Muscle layer of colon (tissue), 2 donors: ENCODE data around the gene EHBP1L1.

Source experiments
- H3K27ac ChIP-seq: one replicate; pipeline ENCODE4 v1.7.0; 2013; ENCODE audit warnings: low read depth, mild to moderate bottlenecking, low read length, moderate library complexity
- H3K27me3 ChIP-seq, 2 donors: one replicate each; pipeline ENCODE4 v1.7.0; 2013; ENCODE audit warnings: low read length in 2 of 2, mild to moderate bottlenecking in 2 of 2; ENCODE audit not compliant: insufficient read depth in 2 of 2, control insufficient read depth in 1 of 2
- H3K36me3 ChIP-seq: one replicate; pipeline ENCODE4 v1.7.0; 2013; ENCODE audit warnings: mild to moderate bottlenecking, low read length; ENCODE audit not compliant: insufficient read depth
- H3K4me1 ChIP-seq: one replicate; pipeline ENCODE4 v1.7.0; 2013; ENCODE audit warnings: mild to moderate bottlenecking, low read length; ENCODE audit not compliant: insufficient read depth
- H3K4me3 ChIP-seq, 2 donors: one replicate each; pipeline ENCODE4 v1.7.0; 2013; ENCODE audit warnings: low read length in 2 of 2, low read depth in 1 of 2, mild to moderate bottlenecking in 1 of 2, moderate library complexity in 1 of 2
- H3K9ac ChIP-seq: one replicate; pipeline ENCODE4 v1.7.0; 2013; ENCODE audit warnings: low read length
- H3K9me3 ChIP-seq: one replicate; pipeline ENCODE4 v1.7.0; 2013; ENCODE audit warnings: mild to moderate bottlenecking, low read length
- donor health status: abdominal sarcoma.
- donor health status: Adenocarcinoma of cecum.

The EHBP1L1 gene

GRCh38 chr11:65593518-65594414, 17.9 kb downstream of the EHBP1L1 start:
- Histone ChIP-seq H3K9ac (no peak overlapping the region), H3K4me1 (peaks cover 22% of the 10 kb centered on the region), H3K9me3 (no peaks in the 10 kb centered on the region), H3K36me3 (peaks cover 31% of the 10 kb centered on the region), H3K4me3 (no peak overlapping the region), H3K27ac (peak overlapping the region; percentile 60), H3K27me3 (no peaks in the 10 kb centered on the region)

GRCh38 chr11:65595131-65595530, 19.3 kb downstream of the EHBP1L1 start:
- no peaks in the 10 kb centered on the region for H3K9me3 ChIP-seq
- no peaks in the 10 kb centered on the region for H3K27me3 ChIP-seq
- no peak overlapping the region for H3K27ac ChIP-seq
- peaks cover 21% of the 10 kb centered on the region for H3K4me1 ChIP-seq
- H3K4me3 ChIP-seq: no peak overlapping the region
- H3K36me3 ChIP-seq: peaks cover 34% of the 10 kb centered on the region
- H3K9ac ChIP-seq: no peak overlapping the region

DNA sequence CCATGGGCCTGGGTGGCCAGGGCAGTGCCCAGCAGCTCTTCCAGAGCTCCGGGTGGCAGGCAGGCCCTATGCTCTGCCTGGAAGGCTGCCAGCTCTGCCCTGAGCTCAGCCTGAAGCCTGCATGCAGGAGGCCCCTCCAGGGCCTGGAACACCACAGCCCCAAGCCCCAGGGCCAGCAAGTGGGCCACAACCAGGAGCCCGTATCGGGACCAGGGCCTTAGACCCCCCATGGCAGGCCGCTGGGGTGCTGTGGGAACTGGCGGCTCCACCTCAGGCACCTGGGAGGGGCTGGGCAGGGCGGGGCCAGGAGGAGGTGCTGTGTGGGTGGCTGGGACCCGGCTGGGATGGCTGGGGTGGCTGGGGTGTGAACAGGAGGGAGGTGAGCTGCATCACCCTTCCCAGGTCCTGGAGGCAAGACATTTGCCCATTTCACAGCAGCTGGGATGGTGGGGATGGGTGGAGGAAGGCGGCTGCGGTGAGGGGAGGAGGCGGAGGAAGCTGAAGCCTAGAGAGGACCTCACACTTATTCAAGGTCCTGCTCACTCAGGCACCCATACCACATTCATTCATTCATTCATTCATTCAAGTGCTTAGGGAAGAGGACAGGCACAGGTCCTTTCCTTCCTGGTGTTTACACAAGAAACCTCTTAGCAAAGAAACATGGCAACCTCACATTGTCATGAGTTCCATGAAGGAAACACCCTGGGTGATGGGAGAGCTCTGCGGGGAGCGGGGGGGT, 19.9 kb downstream of the EHBP1L1 start, which contains the start of gene KCNK7:
TSS of gene KCNK7 (minus strand) at position 258 of the 739 bp plus-strand sequence. CDS start at position 230, 28 bp downstream.
- Histone ChIP-seq H3K27ac (no peak within 1 kb of the TSS), H3K4me3 (no peak within 1 kb of the TSS), H3K9me3 (no peaks in the 10 kb centered on the region), H3K36me3 (peaks cover 32% of the 10 kb centered on the region), H3K9ac (no peak within 1 kb of the TSS), H3K27me3 (no peaks in the 10 kb centered on the region), H3K4me1 (peaks cover 21% of the 10 kb centered on the region)

DNA sequence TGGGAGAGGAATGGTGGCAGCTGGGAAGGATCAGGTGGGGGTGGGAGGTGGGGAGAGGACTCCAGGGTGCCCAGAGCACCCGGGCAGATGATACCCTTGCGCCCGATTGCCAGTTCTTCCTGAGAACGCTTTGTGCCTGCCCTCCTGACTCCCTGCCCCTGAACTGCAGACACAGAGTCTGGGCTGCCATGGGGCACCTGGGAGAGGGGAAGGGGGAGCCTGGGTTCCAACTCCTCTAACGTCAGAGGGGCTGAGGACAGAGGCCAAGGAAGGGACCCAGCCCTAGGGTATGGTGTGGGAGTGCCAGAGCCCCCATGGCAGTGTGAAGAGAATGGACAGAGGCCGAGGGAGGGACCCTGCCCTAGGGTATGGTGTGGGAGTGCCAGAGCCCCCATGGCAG, 20.7 kb downstream of the EHBP1L1 start:
- Histone ChIP-seq H3K36me3 (peaks cover 32% of the 10 kb centered on the region), H3K4me1 (peaks cover 21% of the 10 kb centered on the region), H3K9me3 (no peaks in the 10 kb centered on the region), H3K27me3 (no peaks in the 10 kb centered on the region), H3K4me3 (no peak overlapping the region), H3K27ac (no peak overlapping the region), H3K9ac (no peak overlapping the region)

DNA sequence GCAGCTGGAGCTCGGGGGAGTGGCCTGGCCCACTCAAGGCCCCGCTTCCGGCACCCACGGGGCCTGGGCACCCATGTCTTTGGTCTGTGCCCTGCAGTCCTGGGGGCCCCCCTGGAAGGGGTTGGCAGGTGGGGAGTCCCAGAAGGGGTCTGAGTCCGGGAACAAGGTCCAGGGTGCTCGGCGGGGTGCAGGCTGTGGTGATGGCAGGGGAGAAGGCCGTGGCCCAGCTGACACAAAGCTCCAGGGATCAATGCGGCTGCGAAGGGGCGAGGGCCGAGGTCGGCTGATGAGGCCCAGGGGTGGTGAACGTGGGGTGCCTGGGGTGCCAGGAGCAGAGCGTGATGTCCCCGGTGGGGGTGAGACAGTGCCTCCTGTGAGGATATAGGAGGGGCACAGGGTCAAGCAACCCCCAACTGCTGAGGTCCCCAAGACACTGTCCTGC, 22.4 kb downstream of the EHBP1L1 start:
- Histone ChIP-seq H3K36me3 (peaks cover 42% of the 10 kb centered on the region), H3K9ac (no peak overlapping the region), H3K27ac (no peak overlapping the region), H3K4me3 (no peak overlapping the region), H3K27me3 (no peaks in the 10 kb centered on the region), H3K4me1 (peaks cover 15% of the 10 kb centered on the region), H3K9me3 (no peaks in the 10 kb centered on the region)

- no peak overlapping the region for H3K4me3 ChIP-seq
- H3K27me3 ChIP-seq: no peaks in the 10 kb centered on the region
- H3K36me3 ChIP-seq: peaks cover 52% of the 10 kb centered on the region
- no peaks in the 10 kb centered on the region for H3K9me3 ChIP-seq
- no peak overlapping the region for H3K9ac ChIP-seq
- no peak overlapping the region for H3K27ac ChIP-seq
- H3K4me1 ChIP-seq: peaks cover 4% of the 10 kb centered on the region
Measured at GRCh38 chr11:65599216-65599954, 23.5 kb downstream of the EHBP1L1 start.

- H3K36me3 ChIP-seq: peaks cover 55% of the 10 kb centered on the region
Measured at GRCh38 chr11:65599955-65600246, 24.0 kb downstream of the EHBP1L1 start.

DNA sequence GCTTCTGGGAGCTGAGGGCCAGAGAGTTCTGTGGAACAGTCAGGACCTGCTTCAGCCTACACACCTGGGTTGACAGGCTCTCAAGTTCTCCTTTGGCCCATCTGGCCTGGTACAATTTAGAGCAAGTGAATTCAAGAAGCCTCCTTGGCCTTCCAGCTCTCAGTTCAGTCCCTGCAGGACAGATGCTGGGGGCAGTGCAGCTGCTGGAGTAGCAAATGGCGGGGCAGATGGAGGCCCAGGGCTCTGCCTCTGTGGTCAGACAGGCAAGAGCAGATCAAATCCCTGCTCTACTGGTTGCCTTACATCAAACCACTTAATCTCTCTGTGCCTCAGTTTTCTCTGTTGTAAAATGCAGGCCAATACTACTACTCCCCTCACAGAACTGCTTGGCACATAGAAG, 28.4 kb downstream of the EHBP1L1 start:
- no peak overlapping the region for H3K27ac ChIP-seq
- H3K36me3 ChIP-seq: peaks cover 54% of the 10 kb centered on the region
- no peaks in the 10 kb centered on the region for H3K9me3 ChIP-seq
- peaks cover 23% of the 10 kb centered on the region for H3K4me1 ChIP-seq
- H3K4me3 ChIP-seq: no peak overlapping the region
- H3K27me3 ChIP-seq: no peaks in the 10 kb centered on the region
- H3K9ac ChIP-seq: no peak overlapping the region

More at GRCh38 chr11:65599955-65600246, 24.0 kb downstream of the EHBP1L1 start:
- Histone ChIP-seq H3K4me1 (peaks cover 4% of the 10 kb centered on the region), H3K4me3 (no peak overlapping the region), H3K27me3 (no peaks in the 10 kb centered on the region), H3K9ac (no peak overlapping the region), H3K9me3 (no peaks in the 10 kb centered on the region), H3K27ac (no peak overlapping the region)

DNA sequence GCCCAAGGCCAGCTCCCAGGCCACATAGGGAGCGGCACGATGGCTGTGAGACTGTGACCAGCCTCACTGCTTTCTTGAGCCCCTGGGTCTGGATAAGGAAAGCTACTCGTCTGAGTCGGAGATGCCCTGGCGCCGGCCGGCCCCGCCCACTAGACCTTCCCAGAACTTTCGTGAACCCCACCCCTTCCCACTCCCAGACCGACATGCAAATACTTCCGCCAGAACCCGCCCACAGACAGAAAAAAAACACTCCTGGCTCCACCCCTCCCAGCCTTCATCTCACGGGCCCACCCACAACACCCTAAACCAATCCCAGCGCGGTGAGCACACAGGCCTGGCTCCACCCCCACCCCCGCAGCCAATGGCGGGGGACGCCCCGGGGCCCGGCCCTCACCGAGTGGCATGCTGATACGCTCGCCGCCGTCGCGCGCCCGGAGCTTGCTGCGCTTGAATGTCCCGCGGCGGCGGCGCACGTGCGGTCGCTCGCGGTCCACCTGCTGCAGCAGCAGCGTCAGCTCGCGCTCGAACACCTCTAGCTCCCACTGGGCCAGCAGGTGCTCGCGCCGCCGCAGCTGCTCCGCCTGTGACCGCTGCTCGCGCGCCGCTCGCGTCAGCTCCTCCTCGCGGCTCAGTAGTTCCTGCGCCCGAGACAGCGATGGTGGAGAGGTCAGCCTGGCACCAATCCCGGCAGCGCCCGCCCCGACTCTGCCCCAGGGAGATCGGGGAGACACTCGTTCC, 31.2 kb downstream of the EHBP1L1 start:
- H3K27me3 ChIP-seq: no peaks in the 10 kb centered on the region
- peak overlapping the region; percentile 84 for H3K27ac ChIP-seq
- H3K9me3 ChIP-seq: no peaks in the 10 kb centered on the region
- H3K4me3 ChIP-seq: peak overlapping the region; percentile 30 to 52
- H3K4me1 ChIP-seq: peaks cover 40% of the 10 kb centered on the region
- H3K9ac ChIP-seq: peak overlapping the region; percentile 15
- H3K36me3 ChIP-seq: peaks cover 56% of the 10 kb centered on the region

DNA sequence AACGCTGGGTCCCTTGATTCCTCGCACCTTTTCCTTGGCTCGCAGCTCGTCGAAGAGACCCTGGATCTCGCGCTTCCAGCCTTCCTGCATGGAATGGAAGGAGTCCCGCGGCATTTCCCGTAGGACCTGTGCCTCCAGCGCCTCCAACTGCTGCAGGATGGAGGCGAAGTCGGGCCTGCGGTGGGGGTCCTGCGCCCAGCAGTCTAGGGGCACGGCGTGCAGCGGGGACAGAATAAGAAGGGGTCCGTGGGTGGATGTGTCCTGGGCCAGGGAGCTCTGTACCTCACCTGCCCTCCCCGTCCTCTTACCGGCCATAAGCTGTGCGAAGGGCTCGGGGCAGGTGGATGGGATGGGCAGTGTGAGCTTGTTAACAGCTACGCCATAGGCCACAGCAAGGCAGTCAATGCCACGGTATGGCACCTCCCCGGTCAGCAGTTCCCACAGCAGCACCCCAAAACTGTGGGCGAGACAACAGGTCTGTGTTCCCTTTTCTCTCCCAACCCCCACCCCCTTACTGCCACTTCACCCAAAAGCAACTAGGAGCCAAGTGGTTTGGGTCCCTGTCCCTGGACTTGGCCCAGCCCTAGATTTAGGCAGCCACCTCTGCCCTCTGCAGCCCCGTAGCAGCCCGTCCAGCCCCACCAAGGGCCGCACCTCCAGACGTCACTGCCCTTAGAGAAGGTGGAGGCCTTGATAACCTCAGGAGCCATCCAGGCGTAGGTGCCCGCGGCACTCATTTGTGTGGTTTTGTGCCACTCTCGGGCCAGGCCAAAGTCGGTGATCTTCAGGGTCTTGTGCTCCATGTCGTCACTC, 32.0 kb downstream of the EHBP1L1 start:
- peak overlapping the region; percentile 30 to 52 for H3K4me3 ChIP-seq
- H3K27me3 ChIP-seq: no peaks in the 10 kb centered on the region
- H3K36me3 ChIP-seq: peaks cover 59% of the 10 kb centered on the region
- peaks cover 47% of the 10 kb centered on the region for H3K4me1 ChIP-seq
- no peaks in the 10 kb centered on the region for H3K9me3 ChIP-seq
- H3K27ac ChIP-seq: peak overlapping the region; percentile 84
- no peak overlapping the region for H3K9ac ChIP-seq
